HepG2 (cell line): ENCODE measurements around the gene RBM5. TPM values are rescaled to one million over a fixed set of nuclear protein-coding genes. Genes with fewer than 3 reads are reported as not detected.

Experiments used
- ATAC-seq: fragments of 200-7000 bp; cut with Tn5 transposase; 3 replicates; pipeline ENCODE4 v1.9.1; 2020; ENCODE audit warnings: mild to moderate bottlenecking, moderate library complexity
- BruUV-seq: library from RNA; stranded (reverse); fragments of 400-500 nt; replicated peaks from 2 replicates; lab custom pipeline; 2021; lab: Mats Ljungman, UMichigan
- CTCF ChIA-PET: fragments of 300-600 bp; formaldehyde crosslinking; extraction: SDS; loops from one replicate; lab custom pipeline; 2021; ENCODE audit warnings: low total read pairs, inconsistent platforms, low intra/inter-chr PET ratio; lab: Yijun Ruan, JAX
- POLR2A ChIA-PET: fragments of 350-600 bp; sonication (Branson Sonifier 250); formaldehyde crosslinking; loops from one replicate; lab custom pipeline; 2020; ENCODE audit warnings: antibody characterized with exemption, inconsistent platforms; lab: Yijun Ruan, JAX
- DNase-seq: peaks from one replicate; pipeline ENCODE4 v3.0.0-alpha.2; 2015; ENCODE audit warnings: low spot score
- FAIRE-seq: peaks from 3 replicates; lab custom pipeline; 2011; peaks lifted over from hg19 to GRCh38; lab: Jason Lieb, UNC
- H2AFZ ChIP-seq: one replicate; pipeline ENCODE4 v1.6.1; 2011; ENCODE audit warnings: low read length, inconsistent platforms
- H3K27ac ChIP-seq: fragments of 300-600 bp; 3 replicates; pipeline ENCODE4 v1.8.0; 2011; ENCODE audit warnings: mixed run types, mild to moderate bottlenecking, mixed read lengths, low read length, inconsistent platforms; ENCODE audit not compliant: insufficient read depth; ENCODE audit errors: extremely low read length
- H3K27me3 ChIP-seq, 2 experiments: fragments of 200-600 bp in 1 of 2; 2 replicates in 1 of 2; 3 replicates in 1 of 2; pipeline versions ENCODE4 v1.6.0 to v1.8.0; 2011; ENCODE audit warnings: low read length in 2 of 2, mild to moderate bottlenecking in 2 of 2, moderate library complexity in 2 of 2, inconsistent platforms in 1 of 2; ENCODE audit not compliant: insufficient read depth in 2 of 2, control insufficient read depth in 1 of 2
- H3K36me3 ChIP-seq, 2 experiments: fragments of 200-600 bp in 1 of 2; replicated peaks in 1 of 2; 2 replicates in 1 of 2; 3 replicates in 1 of 2; pipeline versions ENCODE4 v1.5.1 to v1.8.0; 2011; ENCODE audit warnings: low read length in 2 of 2, inconsistent platforms in 1 of 2; ENCODE audit not compliant: insufficient read depth in 2 of 2, control insufficient read depth in 1 of 2
- H3K4me1 ChIP-seq: 2 replicates; pipeline ENCODE4 v1.5.1; 2012; ENCODE audit warnings: low read length, inconsistent platforms; ENCODE audit not compliant: insufficient read depth
- H3K4me2 ChIP-seq: 2 replicates; pipeline ENCODE4 v1.6.0; 2011; ENCODE audit warnings: low read depth, low read length, inconsistent platforms
- H3K4me3 ChIP-seq, 3 experiments: fragments of 200-600 bp in 1 of 3; sonication (generic), shearing (Covaris generic) in 1 of 3; replicated peaks in 1 of 3; 2 replicates each; pipeline ENCODE4 v1.5.1; 2011 to 2016; ENCODE audit warnings: low read length in 3 of 3, inconsistent platforms in 2 of 3, low read depth in 2 of 3, mild to moderate bottlenecking in 2 of 3, control low read depth in 1 of 3, mixed read lengths in 1 of 3; ENCODE audit not compliant: insufficient read depth in 1 of 3
- H3K79me2 ChIP-seq: one replicate; pipeline ENCODE4 v1.6.1; 2011; ENCODE audit warnings: low read length, inconsistent platforms; ENCODE audit not compliant: insufficient read depth
- H3K9ac ChIP-seq: 2 replicates; pipeline ENCODE4 v1.6.0; 2011; ENCODE audit warnings: mild to moderate bottlenecking, low read depth, low read length, inconsistent platforms; ENCODE audit not compliant: insufficient read depth
- H3K9me3 ChIP-seq: 2 replicates; pipeline ENCODE4 v1.5.1; 2012; ENCODE audit warnings: mild to moderate bottlenecking, low read length
- H4K20me1 ChIP-seq: 2 replicates; pipeline ENCODE4 v1.6.0; 2011; ENCODE audit warnings: inconsistent platforms, mild to moderate bottlenecking, low read length, moderate library complexity; ENCODE audit not compliant: insufficient read depth
- ATF3 ChIP-seq: sonication (generic); formaldehyde crosslinking; IDR thresholded peaks from 2 replicates; pipeline ENCODE4 v1.4.0; 2020; ENCODE audit warnings: missing genetic modification reagents
- BRF2 ChIP-seq: sonication (generic); formaldehyde crosslinking; IDR thresholded peaks from 2 replicates; pipeline ENCODE4 v1.8.1; 2022; ENCODE audit warnings: mild to moderate bottlenecking, missing genetic modification reagents
- CCDC6 ChIP-seq: sonication (generic); formaldehyde crosslinking; IDR thresholded peaks from 2 replicates; pipeline ENCODE4 v1.8.1; 2022; ENCODE audit warnings: mild to moderate bottlenecking, missing genetic modification reagents, moderate library complexity
- DMAP1 ChIP-seq: IDR thresholded peaks from 2 replicates; pipeline ENCODE4 v1.6.1; 2016
- FOXC1 ChIP-seq: sonication (generic); formaldehyde crosslinking; IDR thresholded peaks from 2 replicates; pipeline ENCODE4 v1.8.0; 2022; ENCODE audit warnings: mild to moderate bottlenecking, missing genetic modification reagents, borderline replicate concordance
- FOXM1 ChIP-seq: sonication (generic); formaldehyde crosslinking; IDR thresholded peaks from 2 replicates; pipeline ENCODE4 v1.5.0; 2020; ENCODE audit warnings: missing genetic modification reagents
- HOXA3 ChIP-seq: sonication (generic); formaldehyde crosslinking; IDR thresholded peaks from 2 replicates; pipeline ENCODE4 v1.5.0; 2020; ENCODE audit warnings: missing genetic modification reagents
- PITX1 ChIP-seq: sonication (generic); formaldehyde crosslinking; IDR thresholded peaks from 2 replicates; pipeline ENCODE4 v1.5.1; 2020; ENCODE audit warnings: mild to moderate bottlenecking, missing genetic modification reagents
- SMARCE1 ChIP-seq: fragments of 450-650 bp; IDR thresholded peaks from 2 replicates; pipeline ENCODE4 v1.6.1; 2017; ENCODE audit warnings: borderline replicate concordance
- USF2 ChIP-seq, 2 experiments: sonication (generic) in 1 of 2; formaldehyde crosslinking in 1 of 2; IDR thresholded peaks; 2 replicates each; pipeline versions ENCODE4 v1.5.1 to v1.6.1; 2011 to 2020; ENCODE audit warnings: borderline replicate concordance in 1 of 2, low read depth in 1 of 2, low read length in 1 of 2, mild to moderate bottlenecking in 1 of 2, missing genetic modification reagents in 1 of 2, moderate library complexity in 1 of 2
- ZNF362 ChIP-seq: sonication (generic); formaldehyde crosslinking; IDR thresholded peaks from 2 replicates; pipeline ENCODE4 v1.4.0; 2020; ENCODE audit warnings: missing genetic modification reagents, mild to moderate bottlenecking, borderline replicate concordance
- ZNF383 ChIP-seq: sonication (generic); formaldehyde crosslinking; IDR thresholded peaks from 2 replicates; pipeline ENCODE4 v1.4.0; 2020; ENCODE audit warnings: missing genetic modification reagents, mild to moderate bottlenecking, borderline replicate concordance
- ZNF615 ChIP-seq: sonication (generic); formaldehyde crosslinking; IDR thresholded peaks from 2 replicates; pipeline ENCODE4 v1.5.0; 2020; ENCODE audit warnings: mild to moderate bottlenecking, missing genetic modification reagents, borderline replicate concordance
- ZNF704 ChIP-seq: sonication (generic); formaldehyde crosslinking; IDR thresholded peaks from 2 replicates; pipeline ENCODE4 v1.8.1; 2023; ENCODE audit warnings: mild to moderate bottlenecking, inconsistent platforms, moderate library complexity, missing genetic modification reagents, borderline replicate concordance
- ZNF891 ChIP-seq: sonication (generic); formaldehyde crosslinking; IDR thresholded peaks from 2 replicates; pipeline ENCODE4 v1.5.0; 2020; ENCODE audit warnings: mild to moderate bottlenecking, missing genetic modification reagents
- WGBS: methylation state at CpG from one replicate; pipeline ENCODE4 v1.1.6; 2017; ENCODE audit warnings: low lambda C conversion rate; 5-methylcytosine and 5-hydroxymethylcytosine counted together
- in situ Hi-C: cut with HindIII; loops from 2 replicates; pipeline ENCODE4 v1.10.0; 2017; ENCODE audit warnings: low pct_unique_long_range_greater_than_20kb; ENCODE audit not compliant: extremely low pct_ligation_motif_present
- intact Hi-C: fragments of 100-400 bp; cut with micrococcal nuclease; formaldehyde crosslinking; loops from one replicate; pipeline ENCODE4 v1.10.0; 2022; ENCODE audit not compliant: unreplicated experiment
- polyA plus RNA-seq, 8 experiments: library from polyadenylated mRNA; depleted of rRNA in 3 of 8; stranded (reverse) in 7 of 8; unstranded in 1 of 8; fragments of >200 nt; fragmentation: Illumina TruSeq in 4 of 8; extraction: Trizol in 4 of 8; gene quantifications; 2 replicates each; pipeline versions ENCODE4 v1.2.1 to v1.2.3, GENCODE V29; 2011 to 2016; ENCODE audit warnings: low read depth in 4 of 8, missing spikeins in 1 of 8, mixed read lengths in 1 of 8; ENCODE audit not compliant: insufficient read depth in 1 of 8
- total RNA-seq, 5 experiments: library from RNA; depleted of rRNA; stranded (reverse); fragments of >200 nt; fragmentation: Illumina TruSeq; extraction: Trizol; gene quantifications; 2 replicates each; pipeline ENCODE4 v1.2.3, GENCODE V29; 2016; ENCODE audit warnings: low read depth in 1 of 5

RBM5 gene
- total and polyA plus RNA-seq, 2 of the 13 experiments (the other 11 are each of a cell fraction or from before 2014, with no cell fraction given): 106 to 204 TPM

- ChIA-PET POLR2A (no interaction called here), CTCF (no interaction called here)
- Histone ChIP-seq H3K9ac (no peak overlapping the region), H3K27me3 (no peaks in the 10 kb centered on the region), H3K27ac (no peak overlapping the region), H2AFZ (no peak overlapping the region), H3K79me2 (peaks cover 7% of the 10 kb centered on the region), H4K20me1 (peaks cover 3% of the 10 kb centered on the region; the same call in 1 of the 2 replicates), H3K36me3 (peaks cover 27 to 86% of the 10 kb centered on the region in 2 experiments), H3K4me2 (no peak overlapping the region), H3K9me3 (no peaks in the 10 kb centered on the region), H3K4me3 (no peak overlapping the region), H3K4me1 (peaks cover 3% of the 10 kb centered on the region; the same call in 1 of the 2 replicates)
- ATAC-seq: no peak
- DNase-seq: no peak
- intact Hi-C loops: no loop called here
- WGBS: 100% methylated on average over 5 of the region's 5 CpGs
- in situ Hi-C loops: no loop called here
- FAIRE-seq: no peak
- BruUV-seq: no TSS peak
- TF ChIP-seq ZNF362 (CRISPR knock-in tag) (no peak), PITX1 (CRISPR knock-in tag) (no peak), HOXA3 (CRISPR knock-in tag) (no peak), CCDC6 (CRISPR knock-in tag) (no peak), SMARCE1 (no peak), ZNF891 (no peak), ZNF383 (CRISPR knock-in tag) (no peak), ZNF615 (no peak), USF2 (IDR thresholded peaks at IDR 0.05; ENCODE audit: low read depth, low read length) (no peak), USF2 (CRISPR knock-in tag; IDR thresholded peaks at IDR 0.05; ENCODE audit: borderline replicate concordance) (no peak), FOXC1 (no peak), BRF2 (CRISPR knock-in tag) (no peak), ZNF704 (CRISPR knock-in tag) (no peak), ATF3 (CRISPR knock-in tag) (no peak), DMAP1 (CRISPR knock-in tag) (no peak), FOXM1 (CRISPR knock-in tag) (no peak)
Observed at GRCh38 chr3:50100386-50100785, 11.7 kb downstream of the RBM5 start.
